MCF 10A (cell line): Measurements from ENCODE around the gene GAS7. TPM values are rescaled to one million over a fixed set of nuclear protein-coding genes. Genes with fewer than 3 reads are reported as not detected.

Experiments used
- BruUV-seq: library from RNA; stranded (reverse); fragments of 400-500 nt; replicated peaks from 2 replicates; lab custom pipeline; 2021; lab: Mats Ljungman, UMichigan
- CTCF ChIA-PET: fragments of 300-600 bp; sonication (Branson Sonifier 250); formaldehyde crosslinking; extraction: SDS; loops from one replicate; lab custom pipeline; 2021; ENCODE audit warnings: antibody characterized with exemption, inconsistent platforms; lab: Yijun Ruan, JAX
- POLR2A ChIA-PET: fragments of 300-600, 350-650 bp; sonication (Branson Sonifier 250); formaldehyde crosslinking; extraction: SDS; loops from one replicate; lab custom pipeline; 2020; ENCODE audit warnings: antibody characterized with exemption, inconsistent platforms; lab: Yijun Ruan, JAX
- DNase-seq: peaks from one replicate; pipeline ENCODE4 v3.0.0-alpha.2; 2018; ENCODE audit not compliant: unreplicated experiment
- H3K27ac Mint-ChIP-seq: one replicate; pipeline ENCODE4 v1.8.0; 2022; ENCODE audit warnings: mild to moderate bottlenecking, low read depth, mixed read lengths; ENCODE audit not compliant: unreplicated experiment
- H3K27me3 Mint-ChIP-seq: one replicate; pipeline ENCODE4 v1.8.0; 2022; ENCODE audit warnings: mixed read lengths; ENCODE audit not compliant: insufficient read depth, unreplicated experiment
- H3K36me3 Mint-ChIP-seq: one replicate; pipeline ENCODE4 v1.8.0; 2022; ENCODE audit warnings: mild to moderate bottlenecking, moderate library complexity, mixed read lengths; ENCODE audit not compliant: insufficient read depth, unreplicated experiment
- H3K4me1 Mint-ChIP-seq: one replicate; pipeline ENCODE4 v1.8.0; 2022; ENCODE audit warnings: mixed read lengths; ENCODE audit not compliant: insufficient read depth, unreplicated experiment
- H3K4me3 Mint-ChIP-seq: one replicate; pipeline ENCODE4 v1.8.0; 2022; ENCODE audit warnings: mild to moderate bottlenecking, moderate library complexity, mixed read lengths; ENCODE audit not compliant: unreplicated experiment
- H3K9me3 Mint-ChIP-seq: one replicate; pipeline ENCODE4 v1.8.0; 2022; ENCODE audit warnings: mixed read lengths; ENCODE audit not compliant: unreplicated experiment
- CTCF ChIP-seq: fragments of 200-600 bp; IDR thresholded peaks from one replicate; pipeline ENCODE4 v1.8.0; 2022; ENCODE audit warnings: antibody characterized with exemption, mild to moderate bottlenecking; ENCODE audit not compliant: unreplicated experiment
- intact Hi-C: fragments of 100-400 bp; cut with micrococcal nuclease; formaldehyde crosslinking; loops from 2 replicates; pipeline ENCODE4 v1.14.1; 2022
- total RNA-seq: library from RNA; stranded (reverse); gene quantifications from 2 replicates; pipeline ENCODE4 v1.2.3, GENCODE V29; 2022

The GAS7 gene
- total RNA-seq, 1 experiment from 2014 or later: not detected

- H3K9me3 Mint-ChIP-seq: no peaks in the 10 kb centered on the region
- TF ChIP-seq CTCF: peak; percentile 8
- no TSS peak for BruUV-seq
- CTCF ChIA-PET: no interaction called here
- POLR2A ChIA-PET: no interaction called here
- intact Hi-C loops: no loop called here
- no peaks in the 10 kb centered on the region for H3K4me1 Mint-ChIP-seq
- no peak overlapping the region for H3K4me3 Mint-ChIP-seq
- H3K36me3 Mint-ChIP-seq: no peaks in the 10 kb centered on the region
- DNase-seq: peak; percentile 34
- H3K27ac Mint-ChIP-seq: no peak overlapping the region
- peaks cover 35% of the 10 kb centered on the region for H3K27me3 Mint-ChIP-seq
Observed at GRCh38 chr17:9959377-9959981, 238.9 kb downstream of the GAS7 start.

GRCh38 chr17:9958586-9959281, 239.7 kb downstream of the GAS7 start:
- TF ChIP-seq CTCF: no peak
- no peak for DNase-seq
- Mint-ChIP-seq H3K36me3 (no peaks in the 10 kb centered on the region), H3K27ac (no peak overlapping the region), H3K9me3 (no peaks in the 10 kb centered on the region), H3K4me1 (no peaks in the 10 kb centered on the region), H3K27me3 (peaks cover 35% of the 10 kb centered on the region), H3K4me3 (no peak overlapping the region)
- ChIA-PET POLR2A (no interaction called here), CTCF (interaction anchor here (0.9 kb wide), 1 partner anchor 34 kb away, joined by 4 read pairs; no protein-coding TSS in a partner anchor)
- intact Hi-C loops: no loop called here
- BruUV-seq: no TSS peak

GRCh38 chr17:9957244-9957643, 241.2 kb downstream of the GAS7 start:
- Mint-ChIP-seq H3K9me3 (no peaks in the 10 kb centered on the region), H3K4me1 (no peaks in the 10 kb centered on the region), H3K36me3 (no peaks in the 10 kb centered on the region), H3K4me3 (no peak overlapping the region), H3K27ac (no peak overlapping the region), H3K27me3 (peaks cover 21% of the 10 kb centered on the region)
- DNase-seq: no peak
- ChIA-PET CTCF (no interaction called here), POLR2A (no interaction called here)
- no TSS peak for BruUV-seq
- no peak for TF ChIP-seq CTCF
- intact Hi-C loops: no loop called here

GRCh38 chr17:9956474-9957131, 241.8 kb downstream of the GAS7 start:
- no TSS peak for BruUV-seq
- intact Hi-C loops: no loop called here
- H3K4me1 Mint-ChIP-seq: no peaks in the 10 kb centered on the region
- DNase-seq: no peak
- TF ChIP-seq CTCF: no peak
- no peaks in the 10 kb centered on the region for H3K36me3 Mint-ChIP-seq
- H3K27me3 Mint-ChIP-seq: peaks cover 15% of the 10 kb centered on the region
- ChIA-PET CTCF (interaction anchor here (1.0 kb wide), 1 partner anchor 30 kb away, joined by 3 read pairs; no protein-coding TSS in a partner anchor), POLR2A (no interaction called here)
- H3K27ac Mint-ChIP-seq: no peak overlapping the region
- no peaks in the 10 kb centered on the region for H3K9me3 Mint-ChIP-seq
- no peak overlapping the region for H3K4me3 Mint-ChIP-seq
